HG02763 (cell line): ENCODE measurements around the gene GADD45G.

ENCODE experiments used
- ATAC-seq: cut with Tn5 transposase; IDR thresholded peaks from one replicate; pipeline ENCODE4 v1.9.1; 2021; ENCODE audit warnings: mild to moderate bottlenecking, moderate library complexity; ENCODE audit not compliant: unreplicated experiment

The GADD45G gene

DNA sequence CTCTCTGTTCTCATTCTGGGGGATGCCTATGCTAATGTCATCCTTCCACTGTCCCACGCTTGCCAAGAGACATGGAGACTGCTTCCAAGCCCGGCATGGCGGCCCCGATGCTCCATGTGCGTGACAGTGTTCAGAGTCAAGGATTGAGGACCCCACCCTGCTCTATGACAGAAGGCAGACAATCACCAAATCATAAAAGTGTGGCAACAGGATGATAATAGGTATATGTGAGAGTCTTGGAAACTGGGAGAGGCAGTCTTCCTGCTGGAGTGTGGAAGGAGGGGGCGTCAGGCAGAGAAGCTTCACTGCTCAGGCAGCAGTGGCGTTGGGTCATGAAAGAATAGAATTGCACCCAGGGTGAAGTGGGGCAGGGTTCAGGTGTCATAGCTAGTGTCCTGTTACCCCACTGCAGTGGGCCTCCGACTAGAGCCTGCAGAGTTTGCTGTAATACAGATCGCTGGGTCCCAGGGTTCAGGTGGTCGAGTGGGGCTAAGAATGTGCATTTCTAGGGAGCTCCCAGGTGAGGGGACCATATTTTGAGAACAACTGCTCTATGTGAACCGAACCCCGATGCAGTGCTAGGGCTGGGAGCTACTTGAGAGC is 12.5 kb upstream of the GADD45G start:
- ATAC-seq = no peak

DNA sequence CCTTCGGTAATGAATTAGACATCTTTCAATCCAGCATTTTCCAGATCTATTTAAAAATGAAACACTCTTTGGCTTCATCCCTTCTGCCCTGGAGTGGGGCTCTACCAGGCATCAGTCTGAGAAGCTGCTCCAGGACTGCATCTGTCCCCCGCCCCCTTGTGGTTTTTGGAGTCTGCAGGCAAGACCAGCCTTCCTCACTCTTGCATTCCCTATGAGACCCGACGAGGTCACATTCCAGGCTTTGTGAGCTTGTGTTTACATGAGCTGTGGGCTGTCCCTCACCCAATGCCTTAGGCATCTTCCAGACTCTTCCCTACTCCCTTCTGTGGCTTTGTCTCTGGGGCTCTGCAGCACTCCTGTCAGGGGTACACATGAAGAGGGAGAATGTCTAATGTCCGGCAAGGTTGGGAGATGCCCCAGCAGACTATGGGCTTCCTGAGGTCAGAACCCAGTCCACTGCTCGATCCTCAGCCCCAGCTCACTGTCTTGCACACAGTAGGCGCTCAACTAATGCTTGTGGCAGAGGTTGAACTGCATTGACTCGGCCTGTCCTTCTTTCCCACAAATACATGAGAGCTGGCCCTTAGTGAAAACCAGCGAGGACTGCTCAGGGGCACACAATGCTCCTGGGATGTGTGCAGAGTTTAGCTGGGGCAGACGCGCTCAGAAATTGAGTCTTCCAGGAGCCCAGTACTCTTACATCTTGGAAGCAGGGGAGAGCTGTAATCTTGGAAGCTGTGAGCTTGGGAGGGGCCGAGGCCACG is 11.7 kb upstream of the GADD45G start:
- ATAC-seq = no peak

DNA sequence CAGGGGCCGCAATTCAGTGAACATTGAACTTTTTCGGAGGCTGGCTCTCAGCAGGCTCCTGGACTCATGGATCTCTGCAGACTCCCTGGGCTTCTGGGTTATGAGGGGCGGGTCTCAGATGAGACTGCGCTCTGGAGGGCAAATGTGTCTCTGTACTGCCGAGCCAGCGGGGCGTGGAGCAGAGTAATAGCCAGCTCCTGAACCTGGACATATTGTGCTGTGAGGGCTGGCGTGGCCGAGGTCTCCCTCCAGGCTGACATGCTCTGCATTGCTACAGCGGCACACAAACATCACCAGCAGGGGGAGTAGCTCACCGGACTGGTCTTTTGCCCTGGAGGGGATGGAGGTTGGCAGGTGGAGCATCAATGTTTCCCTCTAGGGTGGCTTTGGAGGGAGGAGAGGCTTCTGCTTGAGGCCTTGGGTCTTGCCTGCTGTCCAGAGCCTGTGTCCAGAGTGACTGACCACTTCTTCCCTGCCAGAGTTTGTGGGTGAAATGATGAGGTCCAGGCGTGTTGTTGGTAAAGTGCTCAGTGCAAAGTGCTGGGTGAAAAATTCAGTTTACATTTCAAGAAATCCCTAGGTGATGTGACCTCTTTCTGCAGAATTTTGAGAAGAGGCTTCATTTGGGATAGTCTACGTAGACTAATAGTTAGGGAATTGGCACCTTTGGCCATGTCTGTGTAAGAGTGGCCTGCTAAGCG is 10.9 kb upstream of the GADD45G start:
- ATAC-seq = no peak

DNA sequence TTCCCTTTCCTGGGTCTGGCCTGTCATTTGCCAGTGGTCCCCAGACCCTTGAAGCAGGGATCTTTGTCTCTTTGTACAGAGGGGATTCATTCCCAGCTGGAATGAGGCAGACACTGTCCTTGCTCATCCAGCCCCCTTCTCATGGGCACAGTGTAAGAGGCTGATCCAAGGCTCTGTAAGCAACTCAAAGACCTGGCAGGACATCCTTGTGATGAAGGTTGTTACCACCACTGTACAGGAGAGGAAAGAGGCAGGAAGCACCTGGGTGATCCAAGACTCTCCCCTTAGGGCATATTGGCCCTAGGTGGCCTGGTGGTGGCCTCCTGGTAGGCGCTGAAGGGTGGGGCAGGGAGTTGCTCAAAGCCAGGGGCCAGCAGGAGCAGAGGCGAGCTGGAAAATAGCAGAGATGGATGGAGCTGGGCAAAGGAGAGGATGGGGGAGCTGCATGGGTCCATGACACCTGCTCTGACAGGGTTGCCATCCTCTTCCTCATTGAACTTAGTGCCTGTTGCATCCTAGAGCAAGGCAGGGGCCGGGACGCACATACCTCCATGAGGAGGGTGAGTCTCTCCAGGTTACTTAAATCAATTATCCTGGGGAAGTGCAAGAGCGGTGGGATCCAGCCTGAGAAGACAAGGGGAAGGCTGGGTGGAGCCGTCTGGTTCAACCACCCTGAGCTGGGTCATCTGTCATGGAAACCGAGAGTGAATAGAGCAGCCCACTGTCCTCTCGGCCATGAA is 9.8 kb upstream of the GADD45G start:
- no peak for ATAC-seq

DNA sequence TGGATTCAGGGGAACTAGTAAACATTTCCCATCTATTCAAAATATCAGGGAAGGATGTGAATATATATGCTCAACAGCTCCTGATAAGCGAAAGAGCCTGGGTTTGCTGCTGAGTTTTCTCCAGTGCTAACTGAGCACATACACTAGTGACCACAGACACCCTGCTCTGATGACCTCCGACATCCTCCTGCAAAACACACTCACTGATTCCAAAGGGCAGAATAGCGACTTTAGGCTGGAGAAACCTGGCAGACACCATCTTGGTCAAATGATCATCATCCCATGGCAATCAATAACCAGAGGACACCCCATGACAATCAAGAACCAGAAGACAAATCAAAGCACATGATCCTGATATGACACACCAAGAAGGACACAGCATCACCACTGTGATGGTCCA is 9.2 kb upstream of the GADD45G start:
- ATAC-seq = no peak

DNA sequence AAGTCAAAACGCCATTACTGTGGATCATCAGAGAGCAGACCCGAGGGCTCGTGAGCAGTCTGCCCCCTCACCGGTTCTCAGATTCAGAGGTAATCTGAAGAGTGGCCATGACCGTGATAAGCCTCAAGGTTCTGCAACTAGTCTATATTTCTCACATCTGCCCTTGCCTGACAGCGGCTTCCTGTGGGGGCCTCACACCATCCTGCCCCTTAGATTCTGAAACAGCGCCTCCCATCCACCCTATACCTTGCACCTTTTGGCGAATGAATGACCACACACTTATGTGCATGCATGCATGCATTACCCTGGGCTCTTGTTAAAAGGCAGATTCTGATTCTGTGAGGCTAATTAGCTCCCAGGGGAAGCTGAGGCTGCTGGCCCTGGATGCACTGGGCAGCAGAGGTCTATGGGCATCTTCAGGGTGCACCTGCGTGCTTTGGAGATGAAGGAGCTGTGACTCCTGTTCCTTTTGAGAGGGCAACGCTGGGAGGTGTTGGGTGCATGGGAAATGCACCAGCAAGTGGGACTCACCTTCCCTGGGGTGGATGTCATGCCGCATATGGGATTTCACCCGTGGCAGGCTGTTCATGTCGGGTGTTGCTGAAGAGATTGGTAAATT is 7.8 kb upstream of the GADD45G start:
- no peak for ATAC-seq

DNA sequence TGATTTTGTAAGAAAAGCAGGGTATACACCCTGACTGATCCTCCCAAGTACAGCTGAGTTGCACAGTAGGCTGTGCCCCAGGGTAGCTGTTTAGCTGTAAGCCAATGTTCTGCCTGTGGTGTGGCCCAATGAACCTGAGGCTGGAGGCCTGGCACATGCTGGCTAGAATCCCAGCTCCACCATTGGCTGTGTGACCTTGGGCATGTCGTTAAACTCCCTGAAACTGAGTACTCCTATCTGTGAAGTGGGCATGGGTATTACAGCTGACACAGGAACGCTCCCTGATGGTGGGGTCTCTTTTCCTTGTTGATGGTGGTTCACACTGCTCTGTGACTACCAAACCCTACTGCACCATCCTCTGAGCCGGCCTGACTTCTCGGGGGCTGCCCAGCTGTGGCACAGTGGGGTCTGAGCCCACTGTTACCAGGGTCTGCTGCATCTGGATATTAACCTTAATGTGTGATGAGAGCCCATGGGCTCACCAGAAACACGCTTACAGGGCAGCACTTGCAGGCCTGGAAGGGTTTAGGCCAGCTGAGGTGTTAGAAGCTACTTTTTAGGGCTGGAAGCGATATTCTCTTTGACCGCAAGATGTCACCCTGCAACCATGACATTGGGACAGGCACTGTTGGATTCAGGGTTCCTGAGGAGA is 7.0 kb upstream of the GADD45G start:
- no peak for ATAC-seq

DNA sequence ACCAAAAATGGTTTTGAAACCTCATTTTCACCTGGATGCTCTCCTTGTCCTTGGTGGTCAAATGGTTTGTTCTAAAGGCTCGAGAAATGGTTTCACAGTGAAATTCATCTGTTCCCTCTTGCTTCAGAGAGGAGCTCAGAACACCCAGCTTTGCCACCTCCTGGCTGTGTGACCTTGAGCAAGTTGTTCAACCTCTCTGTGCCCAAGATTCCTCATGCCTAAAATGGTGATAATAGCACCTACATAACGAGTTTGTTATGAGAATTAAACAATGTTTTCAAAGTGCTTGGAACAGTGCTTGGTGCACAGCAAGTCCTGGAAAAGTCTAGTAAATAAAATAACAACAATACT is 6.5 kb upstream of the GADD45G start:
- no peak for ATAC-seq

DNA sequence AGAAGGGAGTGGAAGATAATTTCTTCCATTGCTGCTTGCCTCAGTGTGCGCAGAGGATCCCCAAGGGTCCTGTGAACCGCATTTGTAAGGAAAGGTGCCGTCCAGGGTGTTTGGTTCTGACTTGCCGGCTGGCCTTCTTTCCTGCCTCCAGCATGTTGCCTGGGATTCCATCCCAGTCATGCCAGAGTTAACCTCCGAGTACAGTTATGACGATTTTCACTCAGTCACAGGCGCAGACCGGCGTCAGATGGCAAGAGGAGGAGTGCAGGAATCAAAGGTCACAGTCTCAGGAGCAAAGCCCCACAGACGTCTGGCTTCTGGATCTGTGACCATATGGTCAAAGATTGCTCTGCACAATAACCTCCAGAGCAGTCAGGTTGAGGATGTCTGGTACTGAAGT is 5.9 kb upstream of the GADD45G start:
- ATAC-seq = no peak

DNA sequence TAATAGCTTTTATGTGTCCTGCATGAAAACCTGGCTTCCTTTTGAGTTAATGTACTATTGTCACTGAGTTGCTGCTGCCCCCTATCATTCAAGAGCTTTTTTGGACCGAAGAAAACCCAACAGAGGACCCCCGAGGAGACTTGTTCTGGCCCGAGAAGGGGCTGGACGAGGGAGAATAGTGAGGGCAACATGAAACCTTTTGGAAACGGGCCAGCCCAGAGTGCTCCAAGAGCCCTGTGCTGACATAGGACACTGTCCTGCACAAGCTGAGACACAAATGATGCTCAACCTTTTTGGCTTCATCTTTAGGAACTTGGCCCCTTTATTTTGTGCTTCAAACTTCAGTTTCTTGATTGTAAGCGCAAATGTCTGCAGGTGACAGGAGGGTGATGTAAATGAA is 4.0 kb upstream of the GADD45G start:
- no peak for ATAC-seq

DNA sequence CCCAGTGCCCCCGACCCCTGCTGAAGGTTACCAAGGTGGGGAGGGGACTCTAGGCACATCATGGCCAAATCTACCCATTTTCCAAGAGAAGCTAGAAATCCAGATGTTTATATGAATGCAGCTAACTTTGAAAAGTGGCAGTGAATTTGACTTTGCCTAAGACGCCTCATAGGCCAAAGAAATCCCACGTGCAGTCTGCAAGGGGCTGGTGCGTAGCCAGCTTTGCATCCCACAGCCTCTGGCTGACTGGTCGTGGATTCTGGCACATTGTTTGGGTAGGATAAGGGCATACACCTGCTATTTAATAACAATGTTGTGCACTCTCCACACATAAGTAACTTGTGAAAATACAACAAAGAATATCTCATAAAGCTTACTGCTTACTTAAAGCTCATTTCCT is 3.5 kb upstream of the GADD45G start:
- ATAC-seq = no peak

DNA sequence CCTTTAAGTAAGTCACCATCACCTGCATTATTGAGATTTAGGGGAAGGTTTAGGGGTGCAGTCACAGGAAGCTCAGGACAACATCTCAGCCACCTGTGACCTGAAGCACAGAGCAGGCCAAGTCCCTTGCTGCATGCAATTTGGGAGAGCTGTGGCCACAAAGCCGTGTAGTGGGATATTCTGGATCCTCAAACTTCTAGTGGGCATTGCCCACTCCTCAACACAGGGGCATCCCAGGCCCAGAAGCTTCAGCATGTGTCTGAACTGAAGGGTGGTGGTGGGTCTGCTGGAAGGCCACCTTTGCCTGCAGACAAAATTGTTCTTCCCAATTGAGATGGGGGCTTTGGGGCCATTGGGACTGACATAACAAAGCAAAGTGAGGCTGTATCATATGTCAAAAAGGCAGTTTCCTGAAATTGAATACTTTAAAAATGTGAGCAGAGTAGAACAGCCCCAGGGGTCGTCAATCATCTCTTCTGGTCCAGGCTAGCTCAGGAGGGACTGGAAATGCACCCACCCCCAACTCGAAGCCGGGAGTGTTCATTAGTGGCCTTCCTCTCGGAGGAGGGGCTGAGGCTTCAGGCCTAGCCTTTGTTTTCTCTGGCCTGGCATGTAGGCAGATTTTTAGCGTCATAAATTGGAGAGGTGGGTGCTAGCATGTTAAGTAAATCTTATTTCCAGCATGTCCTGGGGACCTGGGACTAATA is 2.8 kb upstream of the GADD45G start:
- ATAC-seq = no peak

DNA sequence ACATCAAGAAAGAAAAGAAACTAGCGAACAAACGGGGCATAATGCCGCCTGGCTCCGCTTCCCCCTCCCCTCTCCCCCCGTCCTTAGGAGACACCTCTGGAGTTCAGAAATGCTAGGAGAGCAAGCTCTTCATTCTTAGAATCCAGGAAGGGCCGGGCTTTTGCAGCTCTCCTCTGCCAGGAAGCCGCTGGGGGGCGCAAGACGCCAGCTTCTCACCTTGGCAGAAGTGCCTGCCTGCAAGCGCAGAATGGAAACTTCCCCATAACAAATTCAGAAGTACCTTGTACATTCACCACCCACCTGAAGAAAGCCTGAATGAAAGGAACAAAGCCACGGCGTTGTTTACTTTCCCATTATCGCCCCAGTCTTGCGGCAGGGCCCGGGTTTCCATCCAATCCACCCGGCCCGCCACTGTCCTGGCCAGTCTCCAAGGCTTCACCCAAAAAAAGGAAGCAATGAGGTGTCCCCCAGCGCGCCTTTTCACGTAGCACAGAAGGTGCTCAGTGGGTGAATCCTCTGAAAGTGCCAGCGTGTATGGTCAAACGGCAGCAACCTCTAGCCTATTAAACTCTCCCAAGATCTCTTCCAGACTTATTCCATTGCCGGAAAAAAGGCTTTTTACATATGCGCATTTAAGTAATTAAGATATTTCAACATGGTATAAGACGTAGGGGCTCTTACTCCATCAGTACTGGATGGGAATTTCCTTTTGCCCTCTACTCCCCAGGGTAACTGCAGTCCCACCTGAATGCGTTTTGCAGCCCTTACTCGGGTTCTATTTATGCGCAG is 1.6 kb upstream of the GADD45G start:
- no peak for ATAC-seq

DNA sequence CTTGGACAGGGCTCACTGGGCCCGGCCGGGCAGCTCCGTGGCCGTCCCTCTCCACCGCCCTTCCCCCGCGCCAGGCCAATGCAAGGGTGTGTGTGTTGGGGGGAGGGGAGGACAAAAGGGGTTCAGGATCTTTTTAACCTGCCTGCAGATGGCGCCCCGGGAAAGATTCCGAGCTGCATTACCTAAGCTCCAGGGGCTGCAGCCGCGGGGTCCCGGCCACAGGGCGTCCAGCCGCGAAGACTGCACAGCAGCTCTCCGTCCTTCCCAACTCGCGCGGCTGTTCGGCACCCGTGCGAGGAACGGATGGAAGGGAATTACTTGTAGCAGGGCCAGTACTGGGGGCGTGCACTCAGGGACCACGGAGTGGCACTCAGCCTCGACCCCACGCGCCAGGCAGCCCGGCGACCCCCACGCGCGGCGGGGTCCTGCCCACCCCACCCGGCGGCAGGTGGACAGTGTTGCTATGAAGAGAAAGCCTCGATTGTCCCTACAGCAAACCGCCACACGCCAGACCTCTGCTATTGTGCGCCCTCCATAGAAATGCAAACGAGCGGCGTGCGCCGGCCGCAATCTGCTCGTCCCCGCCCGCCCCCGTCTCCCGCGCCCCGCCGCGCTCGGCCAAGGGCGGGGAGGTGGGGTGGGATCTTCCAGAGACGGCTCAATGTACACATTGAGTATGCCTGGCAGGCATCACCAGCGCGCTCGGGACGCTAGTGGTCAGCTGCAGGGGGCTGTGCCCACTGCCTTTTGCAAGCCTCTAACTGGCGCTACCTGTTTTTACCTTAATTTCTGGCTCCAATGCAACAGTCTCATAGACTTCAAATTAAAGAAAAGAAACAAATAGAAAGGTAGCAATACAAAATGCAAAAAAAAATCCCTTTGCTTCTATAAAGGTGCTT is 796 bp upstream of the GADD45G start:
- no peak for ATAC-seq

DNA sequence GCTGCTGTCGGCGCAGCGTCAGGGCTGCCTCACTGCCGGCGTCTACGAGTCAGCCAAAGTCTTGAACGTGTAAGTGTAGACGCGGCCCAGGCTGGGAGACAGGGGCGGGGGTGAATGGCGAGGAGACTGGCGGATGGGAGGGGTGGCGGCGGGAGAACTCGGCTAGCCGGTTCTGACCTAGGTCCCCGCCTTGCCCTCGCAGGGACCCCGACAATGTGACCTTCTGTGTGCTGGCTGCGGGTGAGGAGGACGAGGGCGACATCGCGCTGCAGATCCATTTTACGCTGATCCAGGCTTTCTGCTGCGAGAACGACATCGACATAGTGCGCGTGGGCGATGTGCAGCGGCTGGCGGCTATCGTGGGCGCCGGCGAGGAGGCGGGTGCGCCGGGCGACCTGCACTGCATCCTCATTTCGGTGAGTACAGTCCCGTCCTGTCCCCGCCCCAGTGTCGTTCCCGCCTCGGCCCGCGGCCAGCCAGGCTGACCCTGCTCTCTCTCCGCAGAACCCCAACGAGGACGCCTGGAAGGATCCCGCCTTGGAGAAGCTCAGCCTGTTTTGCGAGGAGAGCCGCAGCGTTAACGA is 745 bp downstream of the GADD45G start:
- ATAC-seq = peak; percentile 19

DNA sequence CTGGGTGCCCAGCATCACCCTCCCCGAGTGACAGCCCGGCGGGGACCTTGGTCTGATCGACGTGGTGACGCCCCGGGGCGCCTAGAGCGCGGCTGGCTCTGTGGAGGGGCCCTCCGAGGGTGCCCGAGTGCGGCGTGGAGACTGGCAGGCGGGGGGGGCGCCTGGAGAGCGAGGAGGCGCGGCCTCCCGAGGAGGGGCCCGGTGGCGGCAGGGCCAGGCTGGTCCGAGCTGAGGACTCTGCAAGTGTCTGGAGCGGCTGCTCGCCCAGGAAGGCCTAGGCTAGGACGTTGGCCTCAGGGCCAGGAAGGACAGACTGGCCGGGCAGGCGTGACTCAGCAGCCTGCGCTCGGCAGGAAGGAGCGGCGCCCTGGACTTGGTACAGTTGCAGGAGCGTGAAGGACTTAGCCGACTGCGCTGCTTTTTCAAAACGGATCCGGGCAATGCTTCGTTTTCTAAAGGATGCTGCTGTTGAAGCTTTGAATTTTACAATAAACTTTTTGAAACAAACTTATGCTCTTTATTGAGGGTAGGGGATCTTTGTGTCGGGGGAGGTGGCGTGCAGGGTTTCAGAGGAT is 1.3 kb downstream of the GADD45G start:
- peak; percentile 22 for ATAC-seq

DNA sequence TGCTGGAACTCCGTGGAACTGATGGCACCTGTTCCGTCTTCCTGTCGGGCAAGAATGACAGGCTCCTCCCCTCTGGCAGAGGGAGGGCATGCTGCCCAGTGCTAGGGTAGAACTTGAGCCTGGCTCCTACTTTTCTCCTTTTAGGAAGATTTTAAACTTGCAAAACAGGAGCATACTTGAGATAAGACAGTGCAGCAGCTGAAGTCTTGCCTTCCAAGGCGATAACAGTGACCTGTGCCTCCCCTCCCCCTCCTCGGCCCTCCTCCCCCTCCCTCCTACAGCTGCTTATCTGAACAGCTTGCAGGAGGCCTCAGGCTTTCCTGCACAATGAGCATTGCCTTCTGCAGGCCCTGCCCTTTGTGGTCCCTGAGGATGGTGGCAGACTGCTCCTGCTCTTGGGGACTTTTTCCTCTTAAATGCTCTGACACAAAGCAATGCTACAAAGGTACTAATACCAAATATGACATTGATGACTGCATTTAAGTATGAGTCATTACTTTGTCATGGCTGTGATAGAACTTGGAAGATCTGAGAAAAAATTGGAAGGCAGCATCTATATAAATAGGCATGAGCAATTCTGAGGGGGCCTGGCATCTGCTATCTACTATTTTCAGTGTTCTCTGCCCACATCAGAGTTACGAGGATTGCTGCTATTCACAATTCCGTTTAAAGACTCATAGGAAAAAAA is 2.0 kb downstream of the GADD45G start:
- no peak for ATAC-seq
